CD4-positive, CD25-positive, alpha-beta regulatory T cell (primary cell): Measurements from ENCODE around the gene CARTPT. TPM values are rescaled to one million over a fixed set of nuclear protein-coding genes. Genes with fewer than 3 reads are reported as not detected.

ENCODE experiments used
- ATAC-seq, 2 donors: fragments of 150-1000 bp; cut with Tn5 transposase; one replicate each; pipeline ENCODE4 v1.10.0; 2021; ENCODE audit warnings: low read depth in 2 of 2, moderate number of reproducible peaks in 2 of 2, moderate library complexity in 1 of 2
- DNase-seq, 3 donors: peaks; one replicate each; pipeline versions ENCODE4 v3.0.0 to v3.0.0-alpha.2; 2012 to 2022; ENCODE audit warnings: mixed read lengths in 1 of 3
- H3K27ac ChIP-seq: one replicate; pipeline ENCODE4 v1.7.0; 2013; ENCODE audit warnings: mild to moderate bottlenecking, low read length; ENCODE audit not compliant: insufficient read depth, poor library complexity, severe bottlenecking
- H3K27me3 ChIP-seq: one replicate; pipeline ENCODE4 v1.7.0; 2013; ENCODE audit warnings: low read length; ENCODE audit not compliant: control insufficient read depth, insufficient read depth
- H3K36me3 ChIP-seq: one replicate; pipeline ENCODE4 v1.7.0; 2013; ENCODE audit warnings: mild to moderate bottlenecking, low read length, moderate library complexity; ENCODE audit not compliant: control insufficient read depth, insufficient read depth
- H3K4me1 ChIP-seq: 2 replicates; pipeline ENCODE4 v1.7.0; 2013; ENCODE audit warnings: mild to moderate bottlenecking, low read length; ENCODE audit not compliant: insufficient read depth, control insufficient read depth, poor library complexity, severe bottlenecking
- H3K4me3 ChIP-seq: one replicate; pipeline ENCODE4 v1.7.0; 2013; ENCODE audit warnings: low read depth, mild to moderate bottlenecking, low read length, moderate library complexity
- H3K9me3 ChIP-seq, 2 experiments: 1 replicate in 1 of 2; 2 replicates in 1 of 2; pipeline ENCODE4 v1.7.0; 2013; ENCODE audit warnings: low read length in 2 of 2, mild to moderate bottlenecking in 1 of 2, moderate library complexity in 1 of 2; ENCODE audit not compliant: control insufficient read depth in 2 of 2
- H3K27ac Mint-ChIP-seq, 3 donors: one replicate each; pipeline ENCODE4 v1.8.0; 2020 to 2022; ENCODE audit warnings: mild to moderate bottlenecking in 3 of 3, mixed read lengths in 3 of 3, moderate library complexity in 2 of 3
- H3K27me3 Mint-ChIP-seq: one replicate; pipeline ENCODE4 v1.8.0; 2022; ENCODE audit warnings: mild to moderate bottlenecking, mixed read lengths
- H3K36me3 Mint-ChIP-seq: one replicate; pipeline ENCODE4 v1.8.0; 2020; ENCODE audit warnings: mixed read lengths
- H3K4me1 Mint-ChIP-seq, 4 donors: one replicate each; pipeline ENCODE4 v1.8.0; 2020 to 2022; ENCODE audit warnings: mixed read lengths in 4 of 4, mild to moderate bottlenecking in 1 of 4
- H3K4me3 Mint-ChIP-seq, 4 donors: one replicate each; pipeline ENCODE4 v1.8.0; 2020 to 2022; ENCODE audit warnings: mild to moderate bottlenecking in 4 of 4, mixed read lengths in 4 of 4, moderate library complexity in 3 of 4
- H3K9me3 Mint-ChIP-seq, 7 donors: one replicate each; pipeline ENCODE4 v1.8.0; 2020 to 2022; ENCODE audit warnings: mixed read lengths in 7 of 7, mild to moderate bottlenecking in 3 of 7, moderate library complexity in 2 of 7
- polyA plus RNA-seq, 4 donors: library from polyadenylated mRNA; unstranded; fragments of 300-500 nt; fragmentation: Illumina TruSeq; gene quantifications; one replicate each; pipeline ENCODE4 v1.2.3, GENCODE V29; 2021
- total RNA-seq: library from RNA; stranded (reverse); gene quantifications from one replicate; pipeline ENCODE4 v1.2.3, GENCODE V29; 2022

CARTPT gene
- total and polyA plus RNA-seq, 5 donors from 2014 or later = not detected

DNA sequence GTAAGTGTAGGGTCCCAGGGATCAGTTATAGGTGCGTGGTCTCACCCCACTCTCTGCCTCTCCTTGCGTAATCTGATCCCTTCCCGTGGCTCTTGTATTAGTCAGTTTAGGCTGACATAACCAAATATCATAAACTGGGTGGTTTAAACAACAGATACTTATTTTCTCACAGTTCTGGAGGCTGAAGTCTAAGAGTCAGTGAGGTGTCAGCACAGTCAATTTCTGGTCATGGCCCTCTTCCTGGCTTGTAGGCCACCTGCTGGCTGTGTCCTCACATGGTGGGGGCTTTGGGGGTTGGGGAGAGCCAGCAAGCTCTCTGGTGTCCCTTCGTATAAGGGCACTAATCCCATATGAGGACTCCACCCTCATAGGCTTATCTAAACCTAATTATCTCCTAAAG is 32.3 kb downstream of the CARTPT start:
- ATAC-seq (no peak), DNase-seq (no peak)
- Mint-ChIP-seq H3K27ac (no peak overlapping the region), H3K27me3 (no peaks in the 10 kb centered on the region), H3K4me3 (no peak overlapping the region), H3K36me3 (no peaks in the 10 kb centered on the region), H3K9me3 (peaks cover 0 to 1% (median 0%) of the 10 kb centered on the region in 7 donors), H3K4me1 (peaks cover 0 to 6% (median 2%) of the 10 kb centered on the region in 4 donors)
- no peak overlapping the region for H3K4me3 ChIP-seq
- no peaks in the 10 kb centered on the region for H3K4me1 ChIP-seq
- H3K9me3 ChIP-seq = no peaks in the 10 kb centered on the region
- H3K27ac ChIP-seq = no peak overlapping the region
- no peaks in the 10 kb centered on the region for H3K36me3 ChIP-seq
- no peaks in the 10 kb centered on the region for H3K27me3 ChIP-seq

DNA sequence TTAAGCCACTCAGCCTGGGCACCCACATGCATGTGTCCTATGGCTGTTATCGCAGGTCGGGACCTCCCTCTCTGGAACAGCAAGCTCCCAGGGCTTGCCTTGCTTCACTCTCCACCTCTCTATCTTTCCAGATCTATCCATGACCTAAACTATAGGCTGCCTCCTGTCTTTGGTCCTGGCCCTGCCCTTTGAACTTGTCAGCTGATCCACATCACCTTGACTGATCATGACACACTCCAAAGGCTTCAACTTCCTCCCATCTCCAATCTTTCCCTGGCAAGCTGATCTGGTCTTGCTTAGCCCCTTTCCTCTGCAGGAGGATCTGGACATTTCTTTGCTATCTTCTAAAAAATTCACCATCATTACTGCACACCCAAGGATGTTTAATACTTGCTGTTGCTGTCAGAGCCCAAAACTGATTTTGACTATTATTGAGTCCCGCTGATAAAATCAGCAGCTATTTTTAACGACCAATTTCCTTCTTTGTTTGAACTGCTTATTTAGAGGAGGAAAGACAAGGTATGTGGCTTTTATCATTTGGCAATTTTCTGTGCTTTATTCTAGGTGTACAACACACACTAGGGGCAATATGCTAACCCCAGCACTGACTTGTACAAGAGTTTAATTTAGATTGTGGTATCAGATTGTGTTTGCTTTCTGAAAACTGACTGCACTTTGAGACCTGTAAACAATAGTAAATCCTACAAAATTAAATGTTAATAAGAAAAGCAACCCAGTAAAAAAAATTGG is 33.5 kb downstream of the CARTPT start:
- Mint-ChIP-seq H3K9me3 (peaks cover 0 to 1% (median 0%) of the 10 kb centered on the region in 7 donors), H3K36me3 (no peaks in the 10 kb centered on the region), H3K27ac (no peak overlapping the region), H3K4me1 (peaks cover 0 to 7% (median 3%) of the 10 kb centered on the region in 4 donors), H3K4me3 (no peak overlapping the region), H3K27me3 (no peaks in the 10 kb centered on the region)
- Histone ChIP-seq H3K4me1 (no peaks in the 10 kb centered on the region), H3K36me3 (no peaks in the 10 kb centered on the region), H3K9me3 (no peaks in the 10 kb centered on the region), H3K27me3 (no peaks in the 10 kb centered on the region), H3K27ac (no peak overlapping the region), H3K4me3 (no peak overlapping the region)
- ATAC-seq = no peak
- no peak for DNase-seq

DNA sequence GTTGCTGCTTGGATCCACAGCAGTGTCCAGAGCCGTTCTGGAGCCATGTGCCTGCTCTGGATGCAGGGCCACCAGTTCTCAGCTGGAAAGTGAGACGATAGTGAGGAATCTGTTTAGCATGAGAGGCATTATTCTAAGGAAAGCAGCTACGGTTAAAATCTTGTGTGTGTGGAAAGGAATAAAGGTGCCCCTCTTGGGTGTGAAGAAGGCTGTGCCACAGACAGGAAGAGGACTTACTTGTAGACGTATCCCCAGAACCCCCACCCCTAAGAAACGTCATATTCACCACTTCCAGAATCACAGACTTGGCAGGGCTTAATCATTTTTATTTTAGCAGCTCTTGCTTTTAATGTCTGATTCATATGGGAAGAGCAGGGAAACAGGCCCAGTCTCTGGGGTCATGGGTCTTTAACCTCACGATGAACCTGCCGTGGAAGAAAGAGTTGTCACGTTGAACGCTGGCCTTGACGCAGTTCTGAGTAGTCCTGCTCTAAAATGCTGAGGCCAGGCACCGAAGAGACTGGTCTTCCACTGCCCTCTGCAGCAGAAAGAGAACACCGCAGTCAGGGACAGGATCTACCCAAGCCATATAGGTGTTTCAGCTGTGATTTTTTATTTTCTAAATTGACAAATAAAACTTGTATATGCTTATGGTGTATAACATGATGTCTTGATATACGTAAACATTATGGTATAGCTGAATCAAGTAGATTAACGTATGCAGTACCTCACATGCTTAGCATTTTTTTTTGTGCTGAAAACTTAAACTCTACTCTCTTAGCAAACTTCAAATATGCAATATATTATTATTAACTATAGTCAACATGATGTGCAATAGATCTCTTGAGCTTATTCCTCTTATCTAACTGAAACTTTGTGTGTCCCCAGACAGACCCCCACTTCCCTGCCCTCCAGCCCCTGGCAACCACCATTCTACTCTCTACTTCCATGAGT is 38.8 kb downstream of the CARTPT start:
- DNase-seq (peak; percentile 27 to 68 (median 54)), ATAC-seq (peak; percentile 83 to 89)
- H3K27ac ChIP-seq = no peak overlapping the region
- no peaks in the 10 kb centered on the region for H3K9me3 ChIP-seq
- H3K36me3 Mint-ChIP-seq = no peaks in the 10 kb centered on the region
- H3K4me1 ChIP-seq = peaks cover 2% of the 10 kb centered on the region
- H3K27me3 ChIP-seq = no peaks in the 10 kb centered on the region
- H3K27ac Mint-ChIP-seq = peak overlapping the region in 2 of 3 donors; percentile 29 to 46
- H3K9me3 Mint-ChIP-seq = peaks cover 0 to 1% (median 0%) of the 10 kb centered on the region in 7 donors
- peaks cover 0 to 8% (median 2%) of the 10 kb centered on the region in 4 donors for H3K4me1 Mint-ChIP-seq
- peak overlapping the region; percentile 28 for H3K4me3 ChIP-seq
- peaks cover 5% of the 10 kb centered on the region for H3K27me3 Mint-ChIP-seq
- no peaks in the 10 kb centered on the region for H3K36me3 ChIP-seq
- peak overlapping the region in 3 of 4 donors; percentile 36 to 75 (median 66) for H3K4me3 Mint-ChIP-seq

DNA sequence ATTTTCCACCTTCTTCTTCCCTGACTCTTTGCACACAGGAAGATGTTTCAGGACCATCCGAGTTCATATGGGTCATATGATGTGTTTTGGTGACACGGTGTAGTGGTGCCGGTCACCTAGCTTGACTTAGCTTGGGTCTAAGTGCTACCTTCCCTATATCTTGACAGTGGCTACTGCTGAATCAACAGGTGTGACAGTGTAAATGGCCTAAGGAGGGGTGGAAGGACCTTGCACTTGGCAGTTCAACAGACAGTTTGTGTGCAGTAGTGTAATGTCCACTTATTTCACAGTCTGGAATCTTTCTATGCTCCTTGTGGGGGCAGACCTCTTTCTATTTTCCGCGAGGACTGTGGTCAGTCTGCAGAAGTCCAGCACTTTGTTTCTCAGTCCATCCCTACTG is 43.8 kb downstream of the CARTPT start:
- no peaks in the 10 kb centered on the region for H3K27me3 ChIP-seq
- no peak overlapping the region for H3K27ac ChIP-seq
- Mint-ChIP-seq H3K36me3 (no peaks in the 10 kb centered on the region), H3K4me3 (no peak overlapping the region), H3K9me3 (peaks cover 0 to 1% (median 0%) of the 10 kb centered on the region in 7 donors), H3K4me1 (peaks cover 0 to 3% (median under 1%) of the 10 kb centered on the region in 4 donors), H3K27me3 (peaks cover 10% of the 10 kb centered on the region), H3K27ac (no peak overlapping the region)
- H3K9me3 ChIP-seq = no peaks in the 10 kb centered on the region
- peaks cover 2% of the 10 kb centered on the region for H3K4me1 ChIP-seq
- no peak for DNase-seq
- no peak overlapping the region for H3K4me3 ChIP-seq
- no peaks in the 10 kb centered on the region for H3K36me3 ChIP-seq
- ATAC-seq = no peak

- Mint-ChIP-seq H3K27me3 (peaks cover 16% of the 10 kb centered on the region), H3K9me3 (no peaks in the 10 kb centered on the region), H3K27ac (no peak overlapping the region), H3K4me1 (peaks cover 0 to 8% (median 5%) of the 10 kb centered on the region in 4 donors), H3K36me3 (no peaks in the 10 kb centered on the region), H3K4me3 (no peak overlapping the region)
- H3K9me3 ChIP-seq = no peaks in the 10 kb centered on the region
- ATAC-seq (no peak), DNase-seq (no peak)
- H3K27ac ChIP-seq = no peak overlapping the region
- H3K36me3 ChIP-seq = no peaks in the 10 kb centered on the region
- H3K4me3 ChIP-seq = no peak overlapping the region
- H3K4me1 ChIP-seq = no peaks in the 10 kb centered on the region
- no peaks in the 10 kb centered on the region for H3K27me3 ChIP-seq
Measured at GRCh38 chr5:71767661-71768060, 48.6 kb downstream of the CARTPT start.

DNA sequence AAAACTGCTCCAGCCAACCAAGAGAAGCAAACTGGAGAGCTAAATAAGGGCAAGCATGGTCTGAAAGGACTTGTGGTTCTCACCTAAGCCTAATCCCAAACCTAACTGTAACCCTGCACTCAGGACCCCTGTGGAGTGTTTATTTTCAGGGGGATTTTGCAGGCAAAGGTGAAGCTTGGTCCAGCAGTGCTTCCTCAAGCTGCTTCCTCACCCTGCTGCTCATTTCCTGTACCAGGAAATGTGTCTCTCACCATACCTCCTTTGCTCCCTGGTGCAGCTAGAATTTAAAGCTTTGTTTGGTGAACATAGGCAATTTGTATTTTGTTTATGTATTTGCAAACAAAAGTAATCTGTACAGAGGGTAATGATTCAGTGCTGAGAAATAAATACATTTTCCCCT is 50.2 kb downstream of the CARTPT start:
- peaks cover 0 to 8% (median 5%) of the 10 kb centered on the region in 4 donors for H3K4me1 Mint-ChIP-seq
- no peaks in the 10 kb centered on the region for H3K9me3 Mint-ChIP-seq
- H3K27me3 Mint-ChIP-seq = peaks cover 20% of the 10 kb centered on the region
- Histone ChIP-seq H3K27me3 (peaks cover 6% of the 10 kb centered on the region), H3K36me3 (no peaks in the 10 kb centered on the region), H3K9me3 (no peaks in the 10 kb centered on the region), H3K4me1 (no peaks in the 10 kb centered on the region), H3K27ac (no peak overlapping the region), H3K4me3 (no peak overlapping the region)
- H3K4me3 Mint-ChIP-seq = no peak overlapping the region
- ATAC-seq = no peak
- H3K36me3 Mint-ChIP-seq = no peaks in the 10 kb centered on the region
- H3K27ac Mint-ChIP-seq = no peak overlapping the region
- DNase-seq = peak in 1 of 3 donors; percentile 5

- Mint-ChIP-seq H3K27ac (no peak overlapping the region), H3K9me3 (no peaks in the 10 kb centered on the region), H3K27me3 (peaks cover 20% of the 10 kb centered on the region), H3K4me3 (no peak overlapping the region), H3K36me3 (no peaks in the 10 kb centered on the region), H3K4me1 (peaks cover 0 to 8% (median 5%) of the 10 kb centered on the region in 4 donors)
- no peak overlapping the region for H3K4me3 ChIP-seq
- DNase-seq (no peak), ATAC-seq (no peak)
- peaks cover 6% of the 10 kb centered on the region for H3K27me3 ChIP-seq
- no peaks in the 10 kb centered on the region for H3K4me1 ChIP-seq
- H3K36me3 ChIP-seq = no peaks in the 10 kb centered on the region
- H3K9me3 ChIP-seq = no peaks in the 10 kb centered on the region
- H3K27ac ChIP-seq = no peak overlapping the region
Measured at GRCh38 chr5:71770381-71770780, 51.3 kb downstream of the CARTPT start.
